Left colon (tissue), 2 donors: ENCODE measurements around the gene VSIG8. TPM values are rescaled to one million over a fixed set of nuclear protein-coding genes. Genes with fewer than 3 reads are reported as not detected.

ENCODE experiments used
- ATAC-seq: fragments of 200-7000 bp; cut with Tn5 transposase; one replicate; pipeline ENCODE4 v1.9.1; 2020; ENCODE audit warnings: mild to moderate bottlenecking, moderate library complexity
- DNase-seq, 2 donors: peaks; one replicate each; pipeline ENCODE4 v3.0.0-alpha.2; 2020
- intact Hi-C, 2 donors: fragments of 100-400 bp; cut with DNase I in 1 of 2; cut with micrococcal nuclease in 1 of 2; formaldehyde crosslinking; loops; one replicate each; pipeline versions ENCODE4 v1.11.2 to v1.14.0; 2022; cut with DNase I, micrococcal nuclease
- total RNA-seq, 2 donors: library from RNA; stranded (reverse); fragmentation: NEBNext Ultra II Directional; extraction: Animal tissue kit (Norgen Biotek cat#: 25700); gene quantifications; one replicate each; pipeline ENCODE4 v1.2.1, GENCODE V29; 2021
- donor health status: DM: no; HTN: no; CAD: no.
- donor health status: DM: yes; HTN: yes; CAD: no.

VSIG8 gene
- total RNA-seq, 2 donors from 2014 or later = not detected

GRCh38 chr1:159839116-159839849, 23.2 kb downstream of the VSIG8 start:
- no peak for ATAC-seq
- no peak for DNase-seq
- intact Hi-C loops = no loop called here

- intact Hi-C loops = no loop called here
- DNase-seq = no peak
- ATAC-seq = no peak
These were observed 23.7 kb downstream of the VSIG8 start for GRCh38 chr1:159838715-159839114.

DNA sequence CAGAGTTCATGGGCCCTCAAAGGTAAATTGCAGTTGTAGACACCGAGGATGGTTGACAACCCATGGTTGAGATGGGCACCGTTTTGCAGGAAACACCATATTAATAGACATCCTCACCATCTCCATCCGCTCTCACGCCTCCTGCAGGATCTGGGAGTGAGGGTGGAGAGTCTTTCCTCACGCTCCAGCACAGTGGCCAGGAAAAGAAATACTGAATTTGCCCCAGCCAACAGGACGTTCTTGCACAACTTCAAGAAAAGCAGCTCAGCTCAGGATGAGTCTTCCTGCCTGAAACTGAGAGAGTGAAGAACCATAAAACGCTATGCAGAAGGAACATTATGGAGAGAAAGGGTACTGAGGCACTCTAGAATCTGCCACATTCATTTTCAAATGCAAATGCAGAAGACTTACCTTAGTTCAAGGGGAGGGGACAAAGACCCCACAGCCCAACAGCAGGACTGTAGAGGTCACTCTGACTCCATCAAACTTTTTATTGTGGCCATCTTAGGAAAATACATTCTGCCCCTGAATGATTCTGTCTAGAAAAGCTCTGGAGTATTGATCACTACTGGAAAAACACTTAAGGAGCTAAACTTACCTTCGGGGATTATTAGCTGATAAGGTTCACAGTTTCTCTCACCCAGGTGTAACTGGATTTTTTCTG, 26.5 kb downstream of the VSIG8 start:
- intact Hi-C loops = no loop called here
- DNase-seq (no peak), ATAC-seq (no peak)

DNA sequence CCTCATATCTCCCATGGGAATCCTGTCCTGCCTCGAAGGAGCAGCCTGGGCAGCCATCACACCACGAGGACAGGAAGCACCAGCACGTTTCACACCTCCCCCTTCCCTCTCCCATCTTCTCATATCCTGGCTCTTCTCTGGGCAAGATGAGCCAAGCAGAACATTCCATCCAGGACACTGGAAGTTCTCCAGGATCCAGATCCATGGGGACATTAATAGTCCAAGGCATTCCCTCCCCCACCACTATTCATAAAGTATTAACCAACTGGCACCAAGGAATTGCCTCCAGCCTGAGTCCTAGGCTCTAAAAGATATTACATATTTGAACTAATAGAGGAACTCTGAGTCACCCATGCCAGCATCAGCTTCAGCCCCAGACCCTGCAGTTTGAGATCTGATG, 27.1 kb downstream of the VSIG8 start:
- no peak for DNase-seq
- intact Hi-C loops = no loop called here
- no peak for ATAC-seq

GRCh38 chr1:159832309-159832708, 30.1 kb downstream of the VSIG8 start:
- ATAC-seq (no peak), DNase-seq (no peak)
- intact Hi-C loops = no loop called here

- DNase-seq (no peak), ATAC-seq (no peak)
- intact Hi-C loops = no loop called here
These were observed 30.9 kb downstream of the VSIG8 start for GRCh38 chr1:159831412-159832141.

GRCh38 chr1:159830722-159831121, 31.7 kb downstream of the VSIG8 start:
- intact Hi-C loops = no loop called here
- no peak for ATAC-seq
- DNase-seq = no peak

GRCh38 chr1:159829822-159830465, 32.5 kb downstream of the VSIG8 start:
- DNase-seq (no peak), ATAC-seq (no peak)

DNA sequence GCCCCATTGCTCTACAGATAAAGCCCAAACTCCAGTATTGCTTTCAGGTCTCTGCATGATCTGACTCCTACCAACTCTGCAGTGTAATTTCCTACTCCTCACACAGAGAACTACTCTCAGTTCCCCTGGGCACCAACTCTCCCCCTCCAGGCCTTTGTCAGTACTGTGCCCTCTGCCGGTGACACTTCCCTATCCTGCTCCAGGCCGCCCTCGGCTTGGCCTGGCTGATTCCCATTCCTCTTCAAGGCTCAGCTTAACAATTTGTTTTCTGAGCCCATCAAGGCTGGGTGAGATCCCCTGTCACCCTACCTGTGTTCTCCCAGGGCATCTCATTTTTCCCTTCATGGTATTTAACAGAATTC, 33.2 kb downstream of the VSIG8 start:
- DNase-seq (peak; percentile 47 to 65), ATAC-seq (peak; percentile 88)
- intact Hi-C loops = no loop called here

More at GRCh38 chr1:159829822-159830465, 32.5 kb downstream of the VSIG8 start:
- intact Hi-C loops = no loop called here

GRCh38 chr1:159828581-159829272, 33.7 kb downstream of the VSIG8 start:
- ATAC-seq (no peak), DNase-seq (no peak)
- intact Hi-C loops = no loop called here

- ATAC-seq = no peak
- intact Hi-C loops = no loop called here
These were observed 34.3 kb downstream of the VSIG8 start for GRCh38 chr1:159828176-159828575.

DNA sequence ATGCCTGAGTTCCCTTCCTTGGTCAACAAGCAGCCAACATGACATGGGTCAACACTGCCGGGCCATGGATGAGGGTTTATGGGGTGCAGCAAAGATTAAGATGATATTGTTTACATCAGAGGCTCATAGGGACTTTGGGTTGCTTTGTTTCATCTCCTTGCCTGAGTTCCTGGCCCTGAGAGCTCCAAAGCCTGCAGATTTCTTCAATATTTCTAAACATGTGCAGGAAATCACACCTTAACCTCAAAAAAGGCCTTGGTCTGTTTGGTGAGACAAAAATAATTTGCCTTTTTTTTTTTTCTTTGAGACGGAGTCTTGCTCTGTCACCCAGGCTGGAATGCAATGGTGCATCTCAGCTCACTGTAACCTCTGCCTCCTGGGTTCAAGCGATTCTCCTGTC, 34.9 kb downstream of the VSIG8 start:
- DNase-seq (no peak), ATAC-seq (no peak)
- intact Hi-C loops = no loop called here

More at GRCh38 chr1:159828176-159828575, 34.3 kb downstream of the VSIG8 start:
- no peak for DNase-seq

- ATAC-seq (no peak), DNase-seq (no peak)
- intact Hi-C loops = no loop called here
These were observed 35.4 kb downstream of the VSIG8 start for GRCh38 chr1:159827102-159827490.

DNA sequence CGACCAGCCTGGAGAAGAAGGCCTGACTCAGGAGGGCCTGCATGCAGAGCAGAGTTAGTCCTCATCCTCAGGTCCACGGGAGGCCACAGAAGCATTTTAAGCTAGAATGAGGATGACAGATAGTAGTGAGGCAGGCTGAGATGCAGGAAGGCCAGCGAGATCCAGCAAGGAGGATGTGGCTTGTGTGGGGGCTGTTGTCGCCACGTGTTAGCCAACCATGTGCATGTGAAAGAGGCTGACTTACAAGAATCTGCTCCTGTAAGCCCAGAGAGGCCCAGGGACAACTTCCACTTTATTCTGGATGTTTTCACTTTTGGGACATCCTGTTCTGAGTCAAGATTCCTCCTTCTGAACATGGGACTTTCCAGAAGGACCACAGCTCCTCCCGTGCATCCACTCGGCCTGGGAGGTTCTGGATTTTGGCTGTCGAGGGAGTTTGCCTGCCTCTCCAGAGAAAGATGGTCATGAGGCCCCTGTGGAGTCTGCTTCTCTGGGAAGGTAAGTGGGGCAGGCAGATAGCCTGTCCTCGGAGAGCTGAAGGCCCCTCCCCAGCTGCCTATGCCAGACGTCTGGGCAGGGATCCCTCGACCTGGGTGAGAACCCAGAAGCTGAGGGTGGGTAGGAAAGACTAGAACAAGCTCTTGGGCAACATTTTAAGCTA, 35.9 kb downstream of the VSIG8 start, which contains the start of gene SLAMF8:
TSS of gene SLAMF8 (plus strand) at position 433 of the 661 bp plus-strand sequence. CDS start at position 459, 26 bp downstream.
- ATAC-seq = peak; percentile 25
- DNase-seq = peak; percentile 28 to 34
- intact Hi-C loops = no loop called here

GRCh38 chr1:159825564-159825963, 36.9 kb downstream of the VSIG8 start:
- ATAC-seq (no peak), DNase-seq (no peak)
- intact Hi-C loops = no loop called here

DNA sequence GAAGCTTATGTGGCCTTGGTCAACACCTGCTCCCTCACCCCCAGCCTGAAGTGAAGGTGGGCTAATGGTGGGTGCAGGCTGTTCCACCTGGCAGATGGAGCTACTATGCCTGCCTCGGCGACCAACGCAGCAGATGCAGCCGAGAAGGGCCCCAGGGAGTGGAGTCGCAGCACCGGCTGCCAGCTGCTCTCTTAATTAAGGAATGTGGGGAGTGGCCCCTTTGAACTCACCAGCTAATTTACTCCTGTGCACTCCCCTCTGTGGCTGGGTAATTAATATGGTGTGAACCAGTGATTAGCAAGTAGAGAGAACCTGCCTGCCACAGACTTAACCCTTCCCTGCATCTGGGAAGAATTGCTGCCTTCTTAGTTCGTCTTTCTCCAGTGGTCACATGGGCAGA, 39.1 kb downstream of the VSIG8 start:
- intact Hi-C loops = no loop called here
- DNase-seq (peak in 1 of 2 donors; percentile 45), ATAC-seq (peak; percentile 84)

- no peak for ATAC-seq
- intact Hi-C loops = no loop called here
- DNase-seq = no peak
These were observed 41.1 kb downstream of the VSIG8 start for GRCh38 chr1:159821171-159821867.
